ENCODE measurements around the gene SP3. TPM values are rescaled to one million over a fixed set of nuclear protein-coding genes. Genes with fewer than 3 reads are reported as not detected.

The SP3 gene
- total RNA-seq, 2 experiments from 2014 or later, result 80.5 to 84.0 TPM

- intact Hi-C loops (cut with micrococcal nuclease), result no loop called here
- Mint-ChIP-seq H3K27me3 (peaks cover 2% of the 10 kb centered on the region), H3K9me3 (no peaks in the 10 kb centered on the region), H3K4me3 (no peak overlapping the region), H3K4me1 (ENCODE audit: low read depth) (peaks cover 19% of the 10 kb centered on the region), H3K36me3 (ENCODE audit: low read depth) (no peaks in the 10 kb centered on the region), H3K27ac (no peak overlapping the region)
- ATAC-seq (no peak), DNase-seq (no peak)
- POLR2A ChIA-PET, result no interaction called here
- TF ChIP-seq CTCF (IDR thresholded peaks at IDR 0.05), result no peak
- CTCF ChIA-PET, result no interaction called here
These were observed 17.7 kb upstream of the SP3 start for GRCh38 chr2:173982918-173983317.

- Mint-ChIP-seq H3K27me3 (peaks cover 2% of the 10 kb centered on the region), H3K9me3 (no peaks in the 10 kb centered on the region), H3K4me1 (ENCODE audit: low read depth) (peaks cover 19% of the 10 kb centered on the region), H3K4me3 (no peak overlapping the region), H3K36me3 (ENCODE audit: low read depth) (no peaks in the 10 kb centered on the region), H3K27ac (peak overlapping the region; percentile 12)
- ChIA-PET CTCF (no interaction called here), POLR2A (interaction anchor here (1.5 kb wide), 1 partner anchor 31 kb away, joined by 3 read pairs; no protein-coding TSS in a partner anchor)
- ATAC-seq, result peak; percentile 27
- no peak for DNase-seq
- intact Hi-C loops (cut with micrococcal nuclease), result no loop called here
- no peak for TF ChIP-seq CTCF (IDR thresholded peaks at IDR 0.05)
These were observed 17.1 kb upstream of the SP3 start for GRCh38 chr2:173982182-173982714.

- Mint-ChIP-seq H3K9me3 (no peaks in the 10 kb centered on the region), H3K36me3 (ENCODE audit: low read depth) (no peaks in the 10 kb centered on the region), H3K27ac (no peak overlapping the region), H3K4me3 (no peak overlapping the region), H3K4me1 (ENCODE audit: low read depth) (peaks cover 19% of the 10 kb centered on the region), H3K27me3 (peaks cover 2% of the 10 kb centered on the region)
- ChIA-PET POLR2A (interaction anchor here (1.5 kb wide), 1 partner anchor 32 kb away, joined by 3 read pairs; no protein-coding TSS in a partner anchor), CTCF (interaction anchor here (0.8 kb wide), 1 partner anchor 8 kb away, joined by 3 read pairs; no protein-coding TSS in a partner anchor)
- intact Hi-C loops (cut with micrococcal nuclease), result no loop called here
- ATAC-seq, result no peak
- DNase-seq, result no peak
- TF ChIP-seq CTCF (IDR thresholded peaks at IDR 0.05), result no peak
These were observed 16.3 kb upstream of the SP3 start for GRCh38 chr2:173981520-173981919.

GRCh38 chr2:173979751-173980351, 14.7 kb upstream of the SP3 start:
- Mint-ChIP-seq H3K4me1 (ENCODE audit: low read depth) (peaks cover 15% of the 10 kb centered on the region), H3K27me3 (peaks cover 2% of the 10 kb centered on the region), H3K4me3 (no peak overlapping the region), H3K9me3 (no peaks in the 10 kb centered on the region), H3K36me3 (ENCODE audit: low read depth) (no peaks in the 10 kb centered on the region), H3K27ac (no peak overlapping the region)
- ChIA-PET CTCF (interaction anchor here (1.0 kb wide), 1 partner anchor 9 kb away, joined by 3 read pairs; no protein-coding TSS in a partner anchor), POLR2A (interaction anchor here (0.6 kb wide), 1 partner anchor 16 kb away, joined by 3 read pairs; no protein-coding TSS in a partner anchor)
- no peak for TF ChIP-seq CTCF (IDR thresholded peaks at IDR 0.05)
- no peak for ATAC-seq
- intact Hi-C loops (cut with micrococcal nuclease), result no loop called here
- no peak for DNase-seq

GRCh38 chr2:173978447-173978846, 13.3 kb upstream of the SP3 start:
- H3K4me3 Mint-ChIP-seq, result no peak overlapping the region
- H3K27me3 Mint-ChIP-seq, result peaks cover 2% of the 10 kb centered on the region
- ATAC-seq, result peak; percentile 99
- intact Hi-C loops (cut with micrococcal nuclease), result no loop called here
- no peaks in the 10 kb centered on the region for H3K36me3 Mint-ChIP-seq (ENCODE audit: low read depth)
- CTCF ChIA-PET, result no interaction called here
- POLR2A ChIA-PET, result no interaction called here
- H3K27ac Mint-ChIP-seq, result no peak overlapping the region
- TF ChIP-seq CTCF (IDR thresholded peaks at IDR 0.05), result no peak
- DNase-seq, result peak; percentile 58
- H3K9me3 Mint-ChIP-seq, result no peaks in the 10 kb centered on the region
- peaks cover 15% of the 10 kb centered on the region for H3K4me1 Mint-ChIP-seq (ENCODE audit: low read depth)

All from activated CD8-positive, alpha-beta T cell treated with anti-CD3 and anti-CD28 coated beads for 36 hours (primary cell).